KMS-11 (cell line): Measurements from ENCODE around the gene SLC48A1.

Experiments
- H2AFZ ChIP-seq: fragments of 200-600 bp; sonication (generic); 2 replicates; pipeline ENCODE4 v1.6.1; 2016; ENCODE audit warnings: antibody characterized with exemption, mixed run types, low read depth
- H3K27ac ChIP-seq: fragments of 200-600 bp; sonication (generic); 2 replicates; pipeline ENCODE4 v1.6.1; 2016; ENCODE audit warnings: mild to moderate bottlenecking, mixed run types
- H3K27me3 ChIP-seq: fragments of 200-600 bp; sonication (generic); 2 replicates; pipeline ENCODE4 v1.6.1; 2017; ENCODE audit warnings: mild to moderate bottlenecking, low read depth, mixed run types, moderate library complexity; ENCODE audit not compliant: insufficient read depth
- H3K36me3 ChIP-seq: fragments of 200-600 bp; sonication (generic); 2 replicates; pipeline ENCODE4 v1.6.1; 2017; ENCODE audit warnings: mild to moderate bottlenecking, mixed run types; ENCODE audit not compliant: insufficient read depth
- H3K4me1 ChIP-seq: fragments of 200-600 bp; sonication (generic); 2 replicates; pipeline ENCODE4 v1.6.1; 2016; ENCODE audit warnings: mild to moderate bottlenecking, low read depth, mixed run types; ENCODE audit not compliant: poor library complexity, severe bottlenecking
- H3K4me2 ChIP-seq: fragments of 200-600 bp; sonication (generic); 2 replicates; pipeline ENCODE4 v1.7.0; 2016; ENCODE audit warnings: mild to moderate bottlenecking, mixed run types
- H3K4me3 ChIP-seq: fragments of 200-600 bp; sonication (generic); IDR thresholded peaks from 2 replicates; pipeline ENCODE4 v1.6.1; 2017; ENCODE audit warnings: low read depth, low read length, mixed read lengths; ENCODE audit not compliant: insufficient read depth
- H3K79me2 ChIP-seq: fragments of 200-600 bp; sonication (generic); 2 replicates; pipeline ENCODE4 v1.6.1; 2016; ENCODE audit warnings: low read depth, mixed run types; ENCODE audit not compliant: insufficient read depth
- H3K9ac ChIP-seq: fragments of 200-600 bp; sonication (generic); 2 replicates; pipeline ENCODE4 v1.6.1; 2016; ENCODE audit warnings: mild to moderate bottlenecking, mixed run types
- H4K20me1 ChIP-seq: fragments of 200-600 bp; sonication (generic); 2 replicates; pipeline ENCODE4 v1.6.1; 2016; ENCODE audit warnings: mild to moderate bottlenecking, mixed run types; ENCODE audit not compliant: insufficient read depth
- TF ChIP-seq, protein P1 (sequence below): fragments of 200-600 bp; sonication (generic); conservative IDR thresholded peaks from 2 replicates; pipeline ENCODE4 v1.6.1; 2017; ENCODE audit warnings: low read depth, mild to moderate bottlenecking, antibody characterized with exemption, low read length, moderate library complexity, mixed read lengths

Gene SLC48A1

DNA sequence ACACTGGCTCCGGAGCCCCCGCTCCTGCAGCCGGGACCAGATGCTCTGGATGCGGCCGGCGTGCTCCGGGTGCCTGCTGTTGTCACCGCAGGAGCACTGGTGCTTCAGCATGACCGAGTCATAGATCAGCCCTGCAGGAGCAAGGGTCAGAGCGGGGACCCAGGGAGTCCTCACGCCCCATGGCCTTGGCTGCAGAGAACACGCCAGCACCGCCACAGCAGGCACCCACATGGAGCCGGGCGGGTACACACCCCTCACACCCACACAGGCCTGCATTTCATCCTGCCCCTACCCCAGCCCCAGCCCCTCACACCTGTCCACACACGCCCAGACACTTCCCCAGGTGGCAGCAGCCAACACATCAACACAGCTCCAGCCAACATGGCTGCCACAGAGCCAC, 18.8 kb downstream of the SLC48A1 start:
- TF ChIP-seq, protein P1, sequence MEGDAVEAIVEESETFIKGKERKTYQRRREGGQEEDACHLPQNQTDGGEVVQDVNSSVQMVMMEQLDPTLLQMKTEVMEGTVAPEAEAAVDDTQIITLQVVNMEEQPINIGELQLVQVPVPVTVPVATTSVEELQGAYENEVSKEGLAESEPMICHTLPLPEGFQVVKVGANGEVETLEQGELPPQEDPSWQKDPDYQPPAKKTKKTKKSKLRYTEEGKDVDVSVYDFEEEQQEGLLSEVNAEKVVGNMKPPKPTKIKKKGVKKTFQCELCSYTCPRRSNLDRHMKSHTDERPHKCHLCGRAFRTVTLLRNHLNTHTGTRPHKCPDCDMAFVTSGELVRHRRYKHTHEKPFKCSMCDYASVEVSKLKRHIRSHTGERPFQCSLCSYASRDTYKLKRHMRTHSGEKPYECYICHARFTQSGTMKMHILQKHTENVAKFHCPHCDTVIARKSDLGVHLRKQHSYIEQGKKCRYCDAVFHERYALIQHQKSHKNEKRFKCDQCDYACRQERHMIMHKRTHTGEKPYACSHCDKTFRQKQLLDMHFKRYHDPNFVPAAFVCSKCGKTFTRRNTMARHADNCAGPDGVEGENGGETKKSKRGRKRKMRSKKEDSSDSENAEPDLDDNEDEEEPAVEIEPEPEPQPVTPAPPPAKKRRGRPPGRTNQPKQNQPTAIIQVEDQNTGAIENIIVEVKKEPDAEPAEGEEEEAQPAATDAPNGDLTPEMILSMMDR = no peak
- Histone ChIP-seq H3K79me2 (no peaks in the 10 kb centered on the region), H3K27ac (no peak overlapping the region), H3K4me1 (no peaks in the 10 kb centered on the region), H3K36me3 (no peaks in the 10 kb centered on the region; the same call in 1 of the 2 replicates), H3K27me3 (no peaks in the 10 kb centered on the region), H2AFZ (no peak overlapping the region), H3K4me2 (no peak overlapping the region), H3K9ac (no peak overlapping the region), H3K4me3 (no peak overlapping the region), H4K20me1 (no peaks in the 10 kb centered on the region)

DNA sequence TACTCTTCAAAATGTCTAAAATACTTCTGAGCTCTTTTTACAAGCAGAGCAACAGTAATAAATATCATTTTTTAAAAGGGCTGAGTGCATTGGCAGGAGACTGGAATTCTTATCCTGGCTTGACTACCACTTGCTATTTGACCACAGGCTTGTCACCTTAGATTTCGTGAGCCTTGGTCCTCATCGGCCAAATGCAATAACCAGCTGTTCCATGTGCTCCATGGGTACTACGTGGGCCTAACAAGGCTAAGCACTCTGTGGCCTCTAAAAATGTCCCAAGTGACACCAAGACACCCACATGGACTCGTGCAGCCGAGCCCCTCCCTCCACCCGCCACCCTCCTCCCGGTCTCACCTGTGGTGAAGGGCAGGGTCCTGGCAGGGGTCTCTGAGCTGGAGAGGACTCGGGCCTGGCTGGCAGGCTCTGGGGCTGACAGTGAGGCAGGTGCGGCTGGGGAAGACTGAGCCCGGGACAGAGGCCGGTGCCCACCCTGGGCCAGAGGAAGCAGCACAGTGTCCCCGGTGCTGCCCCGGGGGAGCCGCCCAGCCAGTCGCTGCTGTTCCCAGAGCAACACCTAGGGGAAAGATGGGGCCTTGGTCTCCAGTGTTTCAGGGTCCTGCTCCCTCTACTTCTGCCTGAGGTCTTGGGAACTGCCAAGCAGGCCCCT, 20.1 kb downstream of the SLC48A1 start:
- Histone ChIP-seq H3K36me3 (no peaks in the 10 kb centered on the region; the same call in 1 of the 2 replicates), H3K27ac (no peak overlapping the region), H4K20me1 (no peaks in the 10 kb centered on the region), H3K9ac (no peak overlapping the region), H3K4me2 (no peak overlapping the region), H3K4me1 (no peaks in the 10 kb centered on the region), H3K79me2 (no peaks in the 10 kb centered on the region), H3K27me3 (no peaks in the 10 kb centered on the region), H3K4me3 (no peak overlapping the region), H2AFZ (no peak overlapping the region)
- TF ChIP-seq, protein P1 = no peak

DNA sequence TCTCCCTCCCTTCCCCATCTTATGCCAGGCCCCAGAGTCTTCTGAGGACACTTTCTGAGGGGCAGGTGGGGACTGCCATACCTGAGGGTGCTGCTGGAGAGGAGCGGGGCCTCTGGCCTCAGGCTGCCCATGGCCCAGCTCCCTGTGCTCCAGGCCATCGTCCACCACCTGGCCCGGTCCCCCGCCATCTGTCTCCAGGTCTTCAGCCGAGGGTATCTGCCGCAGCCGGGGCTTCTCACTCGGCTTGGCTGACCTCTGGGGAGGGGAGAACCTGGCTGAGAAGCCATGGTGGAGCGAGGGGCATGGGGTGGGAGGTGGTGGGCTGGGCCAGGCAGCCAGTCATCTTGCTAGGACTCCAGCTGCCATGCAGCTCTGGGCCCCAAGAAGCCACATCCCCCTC, 21.6 kb downstream of the SLC48A1 start:
- Histone ChIP-seq H3K4me2 (no peak overlapping the region), H3K79me2 (no peaks in the 10 kb centered on the region; the same call in 1 of the 2 replicates), H2AFZ (no peak overlapping the region), H3K4me3 (no peak overlapping the region), H3K36me3 (no peaks in the 10 kb centered on the region), H4K20me1 (no peaks in the 10 kb centered on the region), H3K4me1 (no peaks in the 10 kb centered on the region), H3K27me3 (no peaks in the 10 kb centered on the region), H3K27ac (no peak overlapping the region), H3K9ac (no peak overlapping the region)
- TF ChIP-seq, protein P1 = no peak

DNA sequence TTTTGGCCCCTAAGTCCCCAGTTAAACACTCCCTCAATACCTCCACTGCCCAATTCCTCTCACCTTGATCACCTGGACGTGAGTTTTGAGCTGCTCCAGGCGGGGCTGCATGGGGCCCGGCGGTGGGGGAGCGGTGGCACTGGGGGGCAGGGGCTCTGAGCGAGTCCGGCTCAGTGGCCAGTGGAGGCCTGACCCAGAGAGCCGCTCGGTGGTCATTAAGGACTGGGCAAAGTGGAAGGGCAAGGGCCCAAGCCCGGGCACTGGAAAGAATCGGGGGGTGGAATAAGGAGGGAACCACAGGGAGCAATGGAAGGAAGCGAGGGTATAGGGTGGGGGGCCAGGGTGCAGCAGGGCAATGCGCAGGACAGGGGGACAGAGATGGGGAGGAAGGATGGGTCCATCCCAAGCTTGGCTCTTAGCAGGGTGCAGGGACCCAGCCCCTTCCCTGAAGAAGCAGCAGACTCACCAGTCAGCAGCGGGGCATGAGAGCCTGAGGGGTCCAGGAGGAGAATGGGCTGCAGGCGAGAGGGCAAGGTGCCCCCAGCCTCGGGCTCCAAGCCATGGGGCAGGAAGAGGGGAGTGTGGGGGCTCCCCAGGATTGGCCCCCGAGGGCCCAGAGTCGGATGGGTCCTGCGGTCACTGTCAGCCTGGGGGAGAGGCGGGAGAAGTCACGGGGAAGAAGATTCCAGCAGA, 22.2 kb downstream of the SLC48A1 start:
- H3K27me3 ChIP-seq = no peaks in the 10 kb centered on the region

More for the DNA sequence above, 22.2 kb downstream of the SLC48A1 start:
- TF ChIP-seq, protein P1 = no peak
- H3K79me2 ChIP-seq = peaks cover under 1% of the 10 kb centered on the region; the same call in 1 of the 2 replicates
- no peak overlapping the region for H3K4me3 ChIP-seq
- H4K20me1 ChIP-seq = no peaks in the 10 kb centered on the region
- no peak overlapping the region for H3K27ac ChIP-seq
- no peaks in the 10 kb centered on the region for H3K36me3 ChIP-seq
- H3K9ac ChIP-seq = no peak overlapping the region
- H3K4me2 ChIP-seq = no peak overlapping the region
- no peak overlapping the region for H2AFZ ChIP-seq
- no peaks in the 10 kb centered on the region for H3K4me1 ChIP-seq
